EH (cell line): ENCODE results near the gene TRAK1.

Experiments used
- DNase-seq: peaks from one replicate; pipeline ENCODE4 v3.0.0-alpha.2; 2015; ENCODE audit warnings: low read depth

TRAK1 gene

DNA sequence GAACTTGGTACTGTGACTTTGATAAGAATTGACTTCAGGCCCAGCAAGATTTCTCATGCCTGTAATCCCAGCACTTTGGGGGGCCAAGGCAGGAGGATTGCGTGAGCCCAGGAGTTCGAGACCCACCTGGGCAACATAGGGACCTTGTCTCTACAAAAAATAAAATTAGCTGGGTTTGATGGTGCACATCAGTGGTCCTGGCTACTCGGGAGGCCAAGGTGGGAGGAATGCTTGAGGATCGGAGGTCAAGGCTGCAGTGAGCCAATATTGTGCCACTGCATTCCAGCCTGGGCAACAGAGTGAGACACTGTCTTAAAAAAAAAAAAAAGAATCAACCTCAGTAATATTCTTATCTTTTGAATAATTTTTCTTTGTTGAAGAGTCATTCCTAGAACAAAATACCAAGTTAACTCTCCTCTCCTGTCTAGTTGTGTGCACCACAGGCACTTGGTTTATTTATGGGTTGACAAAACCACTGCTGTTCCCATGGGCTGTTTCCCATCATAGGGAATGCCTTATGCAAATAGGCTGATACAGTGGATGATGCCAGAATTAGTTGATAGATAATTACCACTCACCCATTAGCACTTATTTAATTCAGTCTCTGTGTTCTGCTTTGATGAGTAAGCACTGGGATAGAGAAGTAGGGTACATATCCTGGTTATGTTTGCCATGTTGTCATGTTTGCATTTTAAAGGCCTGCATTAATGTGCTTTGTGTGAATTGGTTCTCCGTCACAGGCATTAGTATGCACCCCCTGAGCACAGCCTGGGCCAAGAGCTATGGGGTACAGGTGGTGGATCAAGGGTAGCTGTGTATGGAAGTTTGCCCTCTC is 32.9 kb downstream of the TRAK1 start:
- no peak for DNase-seq

DNA sequence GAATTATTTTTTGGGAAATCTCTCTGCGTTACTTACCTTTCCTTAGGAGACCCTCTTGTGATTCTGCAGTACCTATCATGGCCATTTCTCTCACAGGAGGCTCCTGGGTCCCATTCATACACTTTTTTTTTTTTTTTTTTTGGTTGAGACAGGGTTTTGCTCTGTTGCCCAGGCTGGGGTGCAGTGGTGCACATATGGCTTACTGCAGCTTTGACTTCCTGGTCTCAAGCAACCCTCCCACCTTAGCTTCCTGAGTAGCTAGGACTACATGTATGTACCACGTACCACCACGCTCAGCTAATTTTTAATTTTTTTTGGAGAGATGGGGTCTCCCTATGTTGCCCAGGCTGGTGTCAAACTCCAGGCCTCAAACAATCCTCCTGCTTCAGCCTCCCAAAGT is 36.1 kb downstream of the TRAK1 start:
- no peak for DNase-seq

DNA sequence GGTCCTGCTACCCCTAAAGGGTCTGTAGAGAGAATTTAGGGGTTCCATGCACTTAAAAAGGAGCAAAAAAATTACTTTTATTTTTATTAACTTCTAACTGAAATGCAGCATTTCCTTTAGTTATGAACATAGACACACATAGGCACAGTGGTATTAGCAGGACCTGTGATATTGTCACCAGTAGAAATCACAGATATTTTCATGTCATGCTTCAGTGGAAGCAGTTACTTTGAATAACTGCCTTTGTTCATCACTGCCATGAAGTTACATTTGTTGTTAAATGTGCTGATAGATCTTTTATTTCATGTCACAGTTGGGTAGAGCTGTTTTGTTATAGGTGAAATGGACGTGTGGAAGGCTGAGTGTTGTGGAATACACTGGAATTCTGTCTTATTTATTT is 37.4 kb downstream of the TRAK1 start:
- no peak for DNase-seq

DNA sequence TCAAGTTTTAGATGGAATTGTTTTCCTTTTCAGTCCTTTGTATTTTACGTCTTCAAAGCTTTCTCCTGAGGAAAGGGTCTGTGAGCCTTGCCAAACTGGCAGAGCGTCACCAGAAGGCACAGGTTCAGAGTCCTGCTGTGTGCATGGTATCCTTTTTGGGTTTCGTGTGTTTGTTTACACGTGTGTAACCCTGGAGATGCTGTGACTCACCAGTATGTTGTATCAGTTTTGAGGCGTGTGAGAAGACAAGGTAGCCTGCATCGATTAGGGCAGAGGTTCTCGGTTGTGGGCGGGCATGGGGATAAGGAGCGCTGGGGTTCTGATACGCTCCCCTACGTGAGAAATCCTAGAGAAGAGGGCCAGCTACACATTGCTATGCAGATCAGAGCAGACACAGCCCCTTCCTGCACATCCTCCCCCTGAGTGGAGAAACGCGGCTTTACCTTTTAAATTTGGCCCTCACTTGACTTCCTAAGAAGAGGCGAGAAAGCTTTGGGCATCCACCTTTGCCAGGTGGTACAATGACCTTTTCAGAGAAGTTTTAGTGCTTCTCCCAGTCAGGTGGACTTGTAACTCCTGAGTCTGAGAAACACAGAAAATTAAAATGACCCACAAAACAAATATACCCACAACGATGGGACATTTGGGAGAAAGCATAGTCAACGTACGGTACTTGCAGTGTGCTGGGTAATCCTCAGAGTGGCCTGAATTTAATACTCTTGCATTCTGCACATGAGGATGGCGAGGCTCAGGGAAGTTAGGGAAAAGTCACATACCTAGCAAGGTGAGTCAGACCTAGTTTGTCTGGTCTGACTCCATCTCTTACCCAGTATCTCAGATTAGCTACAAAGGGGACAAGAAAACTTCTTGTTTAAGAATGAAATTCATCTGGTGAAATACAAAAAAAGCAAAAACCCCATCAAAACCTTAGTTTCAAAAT is 38.1 kb downstream of the TRAK1 start:
- DNase-seq, result no peak

DNA sequence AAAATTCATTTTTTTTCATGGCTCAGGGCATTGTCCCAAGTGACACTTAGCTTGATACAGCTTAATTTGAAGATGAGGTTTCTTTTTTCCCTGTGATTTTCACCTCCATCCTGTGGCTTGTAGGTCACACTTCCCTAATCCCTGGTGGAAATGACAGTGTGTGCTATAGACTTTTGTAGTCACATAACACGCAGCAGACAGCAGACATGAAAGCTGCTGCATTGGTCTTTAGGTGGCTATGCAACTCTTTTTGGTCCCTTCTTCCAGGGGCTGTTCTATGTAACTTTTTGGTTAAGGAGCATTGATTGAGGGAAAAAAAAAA is 38.8 kb downstream of the TRAK1 start:
- no peak for DNase-seq

DNA sequence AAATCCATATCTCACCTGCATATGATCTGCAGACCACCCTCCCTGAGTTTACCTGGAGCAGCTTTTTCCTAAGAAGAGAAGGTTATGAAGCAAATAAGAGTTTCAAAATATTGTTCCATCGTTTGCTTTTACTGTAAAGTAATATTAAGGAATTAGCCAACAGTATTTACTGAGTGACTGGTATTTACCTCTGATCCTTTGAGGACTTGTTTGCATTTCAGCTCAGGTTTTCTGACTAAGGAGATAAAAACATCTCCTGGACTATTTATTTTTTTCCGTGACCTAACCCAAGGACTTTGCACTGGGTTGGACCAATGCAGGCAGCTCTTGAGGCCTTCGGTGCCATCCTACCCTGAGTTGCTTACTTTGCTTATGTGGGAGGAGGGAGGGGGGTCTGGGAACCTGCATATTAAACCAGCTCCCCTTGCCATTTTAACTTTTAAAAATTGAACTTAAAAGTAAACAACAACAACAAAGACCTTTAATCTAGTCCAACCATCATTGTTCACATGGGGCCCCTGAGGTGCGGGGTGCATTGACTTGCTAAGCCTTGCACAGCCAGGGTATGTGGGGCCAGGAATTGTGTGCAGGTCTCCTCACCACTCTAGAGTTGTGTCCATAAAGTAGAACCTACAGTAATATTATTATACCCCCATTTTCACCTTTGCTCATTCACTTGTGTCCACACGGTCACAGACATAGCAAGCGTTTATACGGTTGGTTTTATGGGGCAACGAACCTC is 39.3 kb downstream of the TRAK1 start:
- DNase-seq, result no peak

DNA sequence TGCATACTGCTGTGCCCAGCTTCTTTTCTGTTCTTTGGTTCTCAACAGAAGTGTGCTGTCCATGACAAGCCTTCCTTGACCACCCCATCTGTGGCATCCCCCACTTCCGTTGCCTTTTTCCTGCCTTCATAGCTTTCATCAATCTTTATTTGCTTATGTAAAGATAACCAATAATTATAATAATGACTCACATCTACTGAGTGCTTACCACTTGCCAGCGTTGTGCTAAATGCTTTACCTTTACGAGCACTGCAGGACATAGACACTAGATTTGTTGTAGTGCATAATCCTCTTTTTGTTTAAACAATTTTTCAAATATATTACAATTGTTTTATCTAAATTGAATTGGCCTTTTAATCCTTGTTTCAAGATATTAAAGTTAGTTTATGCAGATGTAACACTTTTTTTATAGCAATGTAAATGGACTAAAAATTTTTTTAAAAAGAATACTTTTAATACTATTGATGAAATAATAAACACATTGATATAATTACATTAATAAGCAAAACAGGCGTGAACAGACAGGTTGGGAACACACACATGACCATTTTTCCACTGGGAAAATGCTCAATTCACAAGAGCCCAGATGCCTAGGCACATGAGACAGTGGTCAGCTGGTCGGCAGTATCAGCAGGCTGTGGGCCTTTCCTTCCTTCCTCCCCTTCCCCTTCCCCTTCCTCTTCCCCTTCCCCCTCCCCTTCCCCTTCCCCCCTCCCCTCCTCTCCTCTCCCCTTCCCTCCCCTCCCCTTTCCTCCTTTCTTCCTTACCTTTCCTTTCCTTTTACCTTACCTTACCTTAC is 42.5 kb downstream of the TRAK1 start:
- DNase-seq, result no peak

DNA sequence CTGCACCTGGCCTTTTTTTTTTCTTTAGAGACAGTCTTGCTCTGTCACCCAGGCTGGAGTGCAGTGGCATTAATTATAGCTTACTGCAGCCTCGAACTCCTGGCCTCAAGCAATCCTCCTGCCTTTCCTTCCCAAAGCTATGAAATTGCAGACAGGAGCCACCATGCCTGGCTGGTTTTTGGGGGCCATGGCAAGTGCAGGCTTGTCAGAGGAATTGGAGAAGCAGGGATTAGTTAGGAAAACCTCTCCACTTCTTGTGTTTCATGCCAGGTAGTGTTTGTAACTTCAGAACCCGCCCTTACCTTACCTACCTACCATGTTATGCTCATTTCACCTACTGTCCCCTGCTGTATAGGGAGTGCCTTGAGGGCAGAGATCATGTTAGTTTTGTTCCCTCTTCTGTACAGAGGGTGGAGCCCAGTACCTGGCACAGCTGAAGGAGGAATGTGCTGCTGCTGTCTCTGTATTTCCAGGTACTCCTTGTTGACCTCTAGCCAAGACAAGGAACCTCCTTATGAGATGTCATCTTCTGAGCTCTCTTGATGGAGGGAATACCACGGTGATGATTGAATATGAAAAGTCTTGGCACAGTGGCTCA is 43.8 kb downstream of the TRAK1 start:
- DNase-seq, result no peak

DNA sequence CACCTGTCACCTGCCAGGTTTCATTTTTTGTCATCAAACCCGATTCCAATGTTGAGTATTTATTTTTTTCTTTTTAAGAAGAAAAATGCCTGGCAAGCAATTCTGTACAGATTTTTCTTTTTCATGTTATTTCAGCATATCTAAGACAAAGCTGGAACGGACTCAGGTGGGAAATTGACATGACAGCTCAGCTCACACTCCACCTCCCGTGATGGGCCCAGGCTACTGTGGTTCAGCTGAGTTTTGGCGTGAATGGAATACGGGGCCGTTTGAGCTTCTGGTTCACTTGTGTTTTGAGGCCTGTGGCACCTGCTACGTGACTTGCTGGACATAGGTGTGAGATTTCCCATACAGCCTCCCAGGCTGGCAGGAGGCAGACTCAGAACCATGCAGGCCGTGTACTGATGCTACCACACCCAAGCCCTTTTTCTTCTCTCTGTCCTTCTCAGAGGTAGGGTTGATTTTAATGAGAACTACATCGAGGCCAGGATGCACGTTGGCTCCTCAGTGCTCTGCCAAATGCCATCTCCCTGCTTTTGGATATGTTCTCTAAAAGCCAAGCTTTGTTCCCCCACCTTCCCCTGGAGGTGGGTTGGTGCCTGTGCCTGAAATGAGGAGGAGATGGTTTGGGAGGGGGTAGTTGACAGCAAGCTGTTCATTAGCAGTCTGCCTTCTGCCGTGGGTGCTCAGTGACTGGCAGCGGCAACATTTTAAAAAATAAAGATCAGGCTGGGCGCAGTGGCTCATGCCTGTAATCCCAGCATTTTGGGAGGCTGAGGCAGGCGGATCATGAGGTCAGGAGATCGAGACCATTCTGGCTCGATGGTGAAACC is 48.7 kb downstream of the TRAK1 start:
- no peak for DNase-seq

DNA sequence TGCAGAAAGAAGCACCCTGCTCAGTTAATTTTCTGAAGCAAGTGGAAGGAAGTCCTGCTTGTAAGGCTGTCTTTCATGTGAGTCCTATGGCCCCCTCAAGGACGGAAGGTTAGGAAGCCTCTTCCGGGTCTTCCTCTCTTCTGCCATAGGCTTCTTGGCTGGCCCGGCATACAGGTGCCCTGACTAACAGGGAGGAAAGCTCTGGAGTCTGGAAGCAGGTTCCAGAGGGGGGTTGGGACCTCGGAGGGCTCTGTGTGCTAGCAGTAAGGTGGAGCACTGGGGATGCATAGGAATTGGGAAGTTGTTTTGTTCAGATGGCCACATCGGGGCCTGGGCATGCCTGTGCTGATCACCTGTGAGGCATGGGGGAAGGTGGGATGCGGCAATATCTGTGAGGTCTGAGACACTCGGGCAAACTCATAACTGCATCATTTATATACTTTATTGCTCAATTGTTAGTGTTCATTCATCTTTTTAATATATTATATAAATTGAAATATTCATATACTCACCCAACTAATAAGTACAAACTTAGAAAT is 49.6 kb downstream of the TRAK1 start:
- no peak for DNase-seq

DNA sequence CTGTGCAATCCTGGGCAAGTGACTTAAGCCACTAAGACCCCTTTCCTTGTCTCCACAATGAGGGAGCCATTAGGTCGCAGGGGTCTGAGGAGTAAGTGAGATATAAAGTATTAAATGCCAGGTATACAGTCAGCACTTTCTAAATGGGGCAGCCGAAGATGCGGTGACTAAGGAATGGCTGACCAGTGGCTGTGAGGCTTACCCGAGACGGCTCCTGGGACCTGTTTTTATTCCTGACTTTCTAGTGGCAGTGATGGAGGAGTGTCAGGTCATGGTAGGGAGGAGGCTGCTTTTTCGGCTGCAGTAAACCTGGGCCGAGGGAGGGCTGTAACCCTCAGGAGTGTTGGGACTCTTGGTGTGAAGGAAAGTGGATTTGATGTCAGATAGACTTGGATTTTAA is 52.3 kb downstream of the TRAK1 start:
- DNase-seq, result no peak

DNA sequence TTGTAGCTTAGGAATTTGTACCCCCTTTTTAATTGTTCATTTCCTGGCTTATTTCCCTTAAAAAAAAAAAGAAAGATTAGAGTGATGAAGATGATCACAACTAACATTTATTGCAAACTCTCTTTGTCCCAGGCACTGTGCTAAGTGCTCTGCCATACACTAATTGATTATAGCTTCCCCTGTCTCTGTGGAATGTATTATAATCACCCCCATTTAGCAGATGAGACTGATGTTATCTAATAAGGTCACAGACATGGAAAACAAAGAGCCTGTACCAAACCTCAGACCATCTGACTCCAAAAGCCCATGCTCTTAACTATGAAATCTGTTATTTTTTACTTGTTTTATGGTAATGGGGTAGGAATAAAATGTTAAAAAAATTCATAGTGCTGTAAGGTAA is 53.1 kb downstream of the TRAK1 start:
- no peak for DNase-seq

DNA sequence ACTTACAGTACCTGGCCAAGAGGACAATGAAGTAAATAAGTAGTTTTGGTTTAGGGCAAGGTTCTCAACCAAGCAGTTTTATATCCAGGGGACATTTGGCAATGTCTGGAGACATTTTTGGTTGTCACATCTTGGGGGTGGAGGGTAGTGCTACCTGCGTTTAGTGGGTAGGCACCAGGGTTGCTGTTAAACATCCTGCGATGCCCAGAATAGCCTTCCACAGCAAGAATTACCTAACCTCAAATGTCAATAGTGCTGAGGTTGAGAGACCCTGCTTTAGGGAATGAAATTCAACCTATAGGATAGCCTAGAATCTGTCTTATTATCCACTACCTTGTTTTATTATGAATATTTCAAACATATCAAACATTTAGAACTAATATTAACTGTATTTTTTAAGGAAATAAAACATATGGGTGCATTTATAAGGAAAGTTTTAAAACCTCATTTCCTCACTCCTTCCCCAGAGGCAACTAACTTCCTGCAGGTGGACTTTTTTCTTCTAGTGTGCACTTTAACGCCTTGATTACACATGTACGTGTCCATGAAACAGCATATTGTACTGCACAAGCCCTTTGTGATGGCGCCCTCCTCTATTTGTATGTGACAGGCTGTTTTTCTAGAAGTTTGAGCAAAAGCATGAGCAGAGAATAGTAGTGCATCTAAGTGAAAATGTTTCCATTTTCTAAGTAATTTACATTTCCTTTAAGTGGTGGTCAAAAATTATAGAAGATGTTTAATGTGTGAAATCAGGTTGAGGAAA is 57.1 kb downstream of the TRAK1 start:
- DNase-seq, result no peak

DNA sequence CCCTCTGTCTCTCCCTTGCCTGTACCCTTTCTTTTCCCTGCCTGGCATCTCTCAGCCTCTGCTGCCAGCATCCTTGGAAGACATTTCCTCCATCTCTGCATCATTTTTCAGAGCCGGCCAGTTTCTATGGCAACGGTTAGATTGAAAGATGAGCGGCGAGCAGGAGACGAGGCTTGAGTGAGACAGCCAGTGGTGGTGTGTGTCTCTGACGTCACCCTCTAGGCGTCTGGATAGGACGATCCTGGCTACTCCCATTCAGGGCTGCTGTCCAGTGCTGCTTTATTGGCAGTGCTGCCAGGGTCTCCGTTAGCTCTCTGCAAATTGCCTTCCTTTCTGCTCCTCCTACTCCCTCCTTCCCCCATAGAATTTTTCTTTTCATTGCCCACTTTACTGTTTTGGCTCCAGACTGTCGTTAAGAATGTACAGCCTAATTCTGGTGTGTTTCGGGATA is 57.9 kb downstream of the TRAK1 start:
- peak; percentile 95 for DNase-seq

DNA sequence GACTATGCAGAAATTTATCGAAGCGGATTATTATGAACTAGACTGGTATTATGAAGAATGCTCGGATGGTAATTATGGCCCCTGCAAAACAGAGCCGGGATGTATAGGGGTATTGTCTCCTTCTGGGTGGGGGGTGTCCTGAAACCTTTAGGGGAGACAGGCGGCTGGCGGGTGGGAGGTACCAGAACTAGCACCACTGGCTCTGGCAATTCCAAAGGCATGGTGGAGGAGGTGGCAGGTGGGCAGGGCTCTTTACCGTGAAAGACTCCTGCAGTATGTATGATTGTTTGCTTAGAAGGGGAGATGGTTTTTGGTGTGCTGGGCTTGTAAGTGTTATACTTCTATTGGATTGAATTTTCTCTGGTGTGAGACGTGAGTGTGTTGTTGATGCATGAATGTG is 58.4 kb downstream of the TRAK1 start:
- no peak for DNase-seq

DNA sequence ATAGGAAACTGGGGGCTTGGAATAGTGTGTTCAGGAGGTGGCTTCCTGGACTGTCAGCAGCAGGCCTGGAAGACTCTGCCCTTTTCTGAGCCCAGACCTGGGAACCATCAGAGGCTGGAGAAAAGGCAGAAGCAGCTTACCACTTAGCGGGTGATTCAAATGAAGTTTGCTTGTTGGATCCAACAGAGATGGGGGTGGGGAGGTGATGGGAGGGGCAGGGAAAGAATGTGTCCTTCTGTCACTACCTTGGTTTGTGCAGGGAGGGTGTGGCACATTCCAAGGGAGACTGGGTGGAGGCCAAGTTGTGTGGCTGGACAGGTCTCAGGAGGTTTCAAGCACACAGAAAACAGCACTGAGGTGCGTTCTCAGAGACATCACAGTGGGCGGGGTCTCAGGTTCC is 58.8 kb downstream of the TRAK1 start:
- DNase-seq, result no peak

DNA sequence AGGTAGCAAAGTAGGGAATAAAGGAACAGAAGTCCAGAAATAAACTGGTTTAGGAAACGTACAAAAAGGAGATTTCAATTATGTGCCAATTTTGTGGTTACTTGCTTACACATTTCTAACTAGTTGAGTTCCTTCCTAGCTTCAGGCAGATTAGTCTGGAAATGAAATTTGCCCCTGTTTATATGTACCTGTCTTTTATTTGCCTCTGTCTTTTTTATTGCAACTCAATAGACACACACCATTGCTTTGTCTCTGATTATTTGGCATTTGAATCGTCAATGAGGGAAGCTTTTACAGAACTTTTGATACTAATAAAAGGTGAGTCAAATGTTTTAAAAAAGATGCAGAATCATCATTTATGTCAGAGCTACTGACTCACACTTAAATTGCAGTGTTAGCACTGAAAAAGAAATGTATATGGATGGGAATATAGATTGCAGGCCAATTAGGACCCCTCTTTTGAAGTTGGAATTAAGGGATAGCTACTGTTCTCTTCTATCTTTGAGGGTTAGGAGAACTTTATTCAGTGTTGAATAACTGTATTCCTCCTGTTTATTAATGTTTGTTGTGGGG is 60.5 kb downstream of the TRAK1 start:
- DNase-seq, result no peak

DNA sequence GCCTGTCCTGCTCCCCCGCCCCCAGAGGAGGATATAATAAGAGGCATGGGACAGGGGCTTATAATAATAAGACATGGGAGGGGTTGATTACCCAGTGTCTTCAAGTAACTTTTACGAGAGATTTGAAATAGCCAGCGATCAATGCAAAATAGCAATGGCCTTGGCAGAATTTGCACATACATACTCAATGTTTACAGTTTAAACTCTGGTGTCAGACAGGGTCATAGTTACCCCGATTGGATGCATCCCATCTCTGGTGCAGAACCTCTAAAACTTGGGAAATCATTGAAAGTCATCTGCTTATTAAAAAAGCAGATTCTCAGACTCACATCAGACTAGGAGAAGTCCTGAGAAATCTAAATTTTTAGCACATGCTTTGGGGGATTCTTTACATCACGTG is 61.0 kb downstream of the TRAK1 start:
- DNase-seq, result no peak

DNA sequence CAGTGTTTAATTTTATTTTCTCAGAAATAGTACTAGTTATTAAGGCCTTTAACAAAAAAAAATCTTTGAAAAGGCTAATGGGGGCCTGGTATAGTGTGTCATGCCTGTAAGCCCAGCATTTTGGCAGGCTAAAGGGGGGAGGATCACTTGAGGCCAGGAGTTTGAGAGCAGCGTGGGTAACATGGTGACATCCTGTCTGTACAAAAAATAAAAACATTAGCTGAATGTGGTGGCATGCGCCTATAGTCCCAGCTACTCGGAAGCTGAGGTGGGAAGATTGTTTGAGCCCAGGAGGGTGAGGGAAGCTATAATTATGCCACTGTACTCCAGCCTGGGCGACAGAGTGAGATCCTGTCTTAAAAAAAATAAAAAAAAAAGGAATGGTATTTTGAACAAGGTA is 61.9 kb downstream of the TRAK1 start:
- no peak for DNase-seq
